A549 (cell line): ENCODE results near the gene TMTC1. TPM values are rescaled to one million over a fixed set of nuclear protein-coding genes. Genes with fewer than 3 reads are reported as not detected.

Source experiments
- ATAC-seq, 2 experiments: fragments of 200-7000 bp in 1 of 2; fragments of >200 bp in 1 of 2; cut with Nextera tagmentation in 1 of 2; cut with Tn5 transposase in 1 of 2; 3 replicates each; pipeline versions ENCODE4 v1.8.0 to v1.9.1; 2018 to 2020; ENCODE audit warnings: mild to moderate bottlenecking in 1 of 2, moderate library complexity in 1 of 2
- CTCF ChIA-PET: fragments of 300-600 bp; sonication (Branson Sonifier 250); formaldehyde crosslinking; extraction: SDS; loops from one replicate; lab custom pipeline; 2021; ENCODE audit warnings: antibody characterized with exemption, inconsistent platforms; lab: Yijun Ruan, JAX
- POLR2A ChIA-PET: fragments of 350-600 bp; formaldehyde crosslinking; extraction: SDS; loops from one replicate; lab custom pipeline; 2021; ENCODE audit warnings: antibody characterized with exemption, inconsistent platforms; lab: Yijun Ruan, JAX
- DNase-seq, 2 experiments: peaks; one replicate each; pipeline versions ENCODE4 v3.0.0 to v3.0.0-alpha.2; 2011 to 2016; ENCODE audit warnings: low read depth in 1 of 2, low spot score in 1 of 2
- FAIRE-seq: peaks from 2 replicates; lab custom pipeline; 2011; peaks lifted over from hg19 to GRCh38; lab: Jason Lieb, UNC
- H3K27ac ChIP-seq, 2 experiments: fragments of >200 bp; sonication (Bioruptor Twin); formaldehyde crosslinking; 3 replicates each; pipeline ENCODE4 v1.5.1; 2016 to 2017
- H3K4me1 ChIP-seq: fragments of >200 bp; sonication (Bioruptor Twin); formaldehyde crosslinking; 3 replicates; pipeline ENCODE4 v1.6.1; 2016
- H3K4me2 ChIP-seq: fragments of >200 bp; sonication (Bioruptor Twin); formaldehyde crosslinking; 3 replicates; pipeline ENCODE4 v1.6.1; 2016
- H3K4me3 ChIP-seq: fragments of >200 bp; sonication (Bioruptor Twin); formaldehyde crosslinking; 3 replicates; pipeline ENCODE4 v1.5.1; 2016
- H3K9me3 ChIP-seq: fragments of >200 bp; sonication (Bioruptor Twin); formaldehyde crosslinking; 3 replicates; pipeline ENCODE4 v1.6.1; 2016
- ATOH8 ChIP-seq: fragments of 250-450 bp; sonication (Bioruptor Pico); IDR thresholded peaks from 2 replicates; pipeline ENCODE4 v1.5.0; 2020; ENCODE audit warnings: low read depth, mild to moderate bottlenecking, moderate library complexity
- BCL3 ChIP-seq: fragments of >200 bp; sonication (Bioruptor Twin); formaldehyde crosslinking; IDR thresholded peaks from 3 replicates; pipeline ENCODE4 v1.6.1; 2016
- CEBPB ChIP-seq, 2 experiments: fragments of >200 bp in 1 of 2; sonication (Bioruptor Twin) in 1 of 2; formaldehyde crosslinking in 1 of 2; IDR thresholded peaks; 2 replicates each; pipeline ENCODE4 v1.6.1; 2012 to 2016
- CTCF ChIP-seq: fragments of >200 bp; sonication (Bioruptor Twin); formaldehyde crosslinking; IDR thresholded peaks from 3 replicates; pipeline ENCODE4 v1.5.1; 2016
- EHF ChIP-seq: fragments of 250-450 bp; sonication (Bioruptor Pico); IDR thresholded peaks from 2 replicates; pipeline ENCODE4 v1.5.0; 2020; ENCODE audit warnings: mild to moderate bottlenecking
- EHMT2 ChIP-seq: fragments of 200-600 bp; sonication (generic); IDR thresholded peaks from 2 replicates; pipeline ENCODE4 v1.6.1; 2016; ENCODE audit warnings: antibody characterized with exemption, low read depth, mild to moderate bottlenecking, moderate library complexity
- EP300 ChIP-seq, 2 experiments: fragments of >200 bp; sonication (Bioruptor Twin); formaldehyde crosslinking; IDR thresholded peaks; 2 replicates in 1 of 2; 3 replicates in 1 of 2; pipeline ENCODE4 v1.6.1; 2016 to 2017
- ESRRA ChIP-seq: fragments of 150-350 bp; IDR thresholded peaks from 2 replicates; pipeline ENCODE4 v1.6.1; 2014; ENCODE audit warnings: mild to moderate bottlenecking, low read length, borderline replicate concordance
- HDAC2 ChIP-seq: fragments of 200-600 bp; sonication (generic); IDR thresholded peaks from 2 replicates; pipeline ENCODE4 v1.6.1; 2016
- HES2 ChIP-seq: fragments of >200 bp; sonication (Bioruptor Twin); formaldehyde crosslinking; IDR thresholded peaks from 2 replicates; pipeline ENCODE4 v1.6.1; 2016
- HMGXB4 ChIP-seq: fragments of 250-450 bp; sonication (Bioruptor Pico); IDR thresholded peaks from 2 replicates; pipeline ENCODE4 v1.5.0; 2021; ENCODE audit warnings: mild to moderate bottlenecking, moderate library complexity, borderline replicate concordance
- MAZ ChIP-seq: fragments of 150-350 bp; IDR thresholded peaks from 2 replicates; pipeline ENCODE4 v1.6.1; 2014; ENCODE audit warnings: antibody characterized with exemption, low read depth, low read length, borderline replicate concordance
- MYC ChIP-seq: IDR thresholded peaks from 2 replicates; pipeline ENCODE4 v1.6.1; 2012; ENCODE audit warnings: mild to moderate bottlenecking, inconsistent platforms, low read length, improper control_type of control experiment, borderline replicate concordance
- NFE2L2 ChIP-seq: fragments of 150-350 bp; conservative IDR thresholded peaks from 2 replicates; pipeline ENCODE4 v1.6.1; 2014; ENCODE audit warnings: low read length
- NPAS2 ChIP-seq: fragments of 250-450 bp; sonication (Bioruptor Pico); IDR thresholded peaks from 2 replicates; pipeline ENCODE4 v1.8.0; 2022; ENCODE audit warnings: mild to moderate bottlenecking, moderate library complexity, borderline replicate concordance
- NR3C1 ChIP-seq: fragments of >200 bp; sonication (Bioruptor Twin); formaldehyde crosslinking; IDR thresholded peaks from 3 replicates; pipeline ENCODE4 v1.6.1; 2017
- RARB ChIP-seq: fragments of 250-450 bp; sonication (Bioruptor Pico); IDR thresholded peaks from 2 replicates; pipeline ENCODE4 v1.8.0; 2021; ENCODE audit warnings: mild to moderate bottlenecking, moderate library complexity
- RCOR1 ChIP-seq: fragments of 150-350 bp; IDR thresholded peaks from 2 replicates; pipeline ENCODE4 v1.6.1; 2014; ENCODE audit warnings: antibody characterized with exemption, low read length, low read depth
- REST ChIP-seq: fragments of 200-600 bp; sonication (generic); IDR thresholded peaks from 2 replicates; pipeline ENCODE4 v1.6.1; 2016; ENCODE audit warnings: antibody characterized with exemption, mild to moderate bottlenecking, moderate library complexity
- RFX5 ChIP-seq: fragments of 450-650 bp; IDR thresholded peaks from 2 replicates; pipeline ENCODE4 v1.7.1; 2014; ENCODE audit warnings: antibody characterized with exemption, mild to moderate bottlenecking, moderate library complexity
- TFCP2L1 ChIP-seq: fragments of 250-450 bp; sonication (Bioruptor Pico); IDR thresholded peaks from 2 replicates; pipeline ENCODE4 v1.5.0; 2021; ENCODE audit warnings: mild to moderate bottlenecking
- ZNF302 ChIP-seq: fragments of 250-450 bp; sonication (Bioruptor Pico); IDR thresholded peaks from 2 replicates; pipeline ENCODE4 v1.9.0; 2021; ENCODE audit warnings: inconsistent platforms, mild to moderate bottlenecking, moderate library complexity
- ZSCAN20 ChIP-seq: fragments of 250-450 bp; sonication (Bioruptor Pico); IDR thresholded peaks from 2 replicates; pipeline ENCODE4 v1.8.0; 2022; ENCODE audit warnings: mild to moderate bottlenecking, moderate library complexity
- WGBS: methylation state at CpG from one replicate; pipeline ENCODE4 v1.1.6; 2017; ENCODE audit errors: missing lambda C conversion rate; 5-methylcytosine and 5-hydroxymethylcytosine counted together
- polyA plus RNA-seq, 4 experiments: library from polyadenylated mRNA; depleted of rRNA in 3 of 4; stranded (reverse); fragments of >200 nt; fragmentation: RNase III in 1 of 4; extraction: RNeasy Plus Mini Kit Qiagen cat#74134 plus additional on column Dnase treatment in 1 of 4; gene quantifications; 2 replicates in 3 of 4; 3 replicates in 1 of 4; pipeline ENCODE4 v1.2.3, GENCODE V29; 2011 to 2017

Gene TMTC1
- polyA plus RNA-seq, 2 of the 4 experiments (the other 2 are of a cell fraction): 0.28 TPM; not detected in 1

- TF ChIP-seq ESRRA (no peak), NFE2L2 (no peak), RFX5 (no peak), RARB (CRISPR knock-in tag) (no peak), HDAC2 (no peak), REST (no peak), RCOR1 (no peak), HES2 (no peak)
- Histone ChIP-seq H3K4me2 (no peak overlapping the region), H3K9me3 (no peaks in the 10 kb centered on the region), H3K4me3 (no peak overlapping the region), H3K27ac (no peak overlapping the region), H3K4me1 (no peaks in the 10 kb centered on the region)
- ATAC-seq: no peak
- POLR2A ChIA-PET: no interaction called here
- FAIRE-seq: no peak
- CTCF ChIA-PET: interaction anchor here (0.6 kb wide), 1 partner anchor 10 kb away, joined by 3 read pairs; no protein-coding TSS in a partner anchor
- WGBS: 2% methylated on average over 2 of the region's 2 CpGs
- no peak for DNase-seq
These were observed 77.4 kb downstream of the TMTC1 start for GRCh38 chr12:29706311-29706710.

- H3K9me3 ChIP-seq: no peaks in the 10 kb centered on the region
- TF ChIP-seq NFE2L2 (no peak), EHMT2 (no peak), TFCP2L1 (CRISPR knock-in tag) (no peak), NPAS2 (CRISPR knock-in tag) (no peak), ZSCAN20 (CRISPR knock-in tag) (no peak), ATOH8 (CRISPR knock-in tag) (no peak), MYC (no peak), EP300 (IDR thresholded peaks at IDR 0.05) (no peak), ZNF302 (CRISPR knock-in tag) (no peak), RFX5 (no peak), HDAC2 (no peak), MAZ (no peak)
- ChIA-PET CTCF (interaction anchor here (0.7 kb wide), 1 partner anchor 172 kb away, joined by 4 read pairs; no protein-coding TSS in a partner anchor), POLR2A (no interaction called here)
- H3K4me2 ChIP-seq: no peak overlapping the region
- no peak overlapping the region for H3K27ac ChIP-seq
- WGBS: 36% methylated on average over 2 of the region's 2 CpGs
- no peaks in the 10 kb centered on the region for H3K4me1 ChIP-seq
- ATAC-seq: no peak
- no peak overlapping the region for H3K4me3 ChIP-seq
- no peak for FAIRE-seq
- DNase-seq: no peak
These were observed 80.2 kb downstream of the TMTC1 start for GRCh38 chr12:29703528-29703927.

- WGBS: 52% methylated on average over 7 of the region's 7 CpGs
- ChIA-PET CTCF (interaction anchor here (0.6 to 0.7 kb wide), 2 partner anchors 33 to 172 kb away, joined by 3 to 4 read pairs; no protein-coding TSS in a partner anchor), POLR2A (no interaction called here)
- ATAC-seq (no peak), FAIRE-seq (no peak), DNase-seq (no peak)
- Histone ChIP-seq H3K27ac (no peak overlapping the region), H3K4me2 (no peak overlapping the region), H3K4me3 (no peak overlapping the region), H3K9me3 (no peaks in the 10 kb centered on the region), H3K4me1 (no peaks in the 10 kb centered on the region)
- TF ChIP-seq MAZ (no peak), EHMT2 (no peak), EHF (CRISPR knock-in tag) (no peak), NR3C1 (no peak), CEBPB (IDR thresholded peaks at IDR 0.05) (no peak), CTCF (no peak), BCL3 (no peak), HMGXB4 (no peak)
These were observed 80.8 kb downstream of the TMTC1 start for GRCh38 chr12:29702972-29703371.
